Gastroesophageal sphincter (tissue), 3 donors: ENCODE data around the gene CTXND1.

Experiments
- POLR2A ChIP-seq, 2 donors: fragments of 450-650 bp; IDR thresholded peaks; one replicate each; pipeline ENCODE4 v1.6.1; 2017; ENCODE audit warnings: antibody characterized with exemption in 2 of 2, mild to moderate bottlenecking in 2 of 2, moderate library complexity in 1 of 2
- POLR2AphosphoS5 ChIP-seq: sonication (generic); formaldehyde crosslinking; IDR thresholded peaks from one replicate; pipeline ENCODE4 v1.6.1; 2017; ENCODE audit warnings: antibody characterized with exemption
- TF ChIP-seq, protein P1 (sequence below), 4 experiments: fragments of 200-600 bp in 2 of 4; fragments of 450-650 bp in 2 of 4; sonication (generic) in 1 of 4; IDR thresholded peaks; one replicate each; pipeline ENCODE4 v1.5.1; 2017 to 2019; ENCODE audit warnings: antibody characterized with exemption in 4 of 4, mild to moderate bottlenecking in 2 of 4, moderate library complexity in 2 of 4

GRCh38 chr15:80216141-80216540, 35.9 kb downstream of the CTXND1 start:
- TF ChIP-seq, protein P1, sequence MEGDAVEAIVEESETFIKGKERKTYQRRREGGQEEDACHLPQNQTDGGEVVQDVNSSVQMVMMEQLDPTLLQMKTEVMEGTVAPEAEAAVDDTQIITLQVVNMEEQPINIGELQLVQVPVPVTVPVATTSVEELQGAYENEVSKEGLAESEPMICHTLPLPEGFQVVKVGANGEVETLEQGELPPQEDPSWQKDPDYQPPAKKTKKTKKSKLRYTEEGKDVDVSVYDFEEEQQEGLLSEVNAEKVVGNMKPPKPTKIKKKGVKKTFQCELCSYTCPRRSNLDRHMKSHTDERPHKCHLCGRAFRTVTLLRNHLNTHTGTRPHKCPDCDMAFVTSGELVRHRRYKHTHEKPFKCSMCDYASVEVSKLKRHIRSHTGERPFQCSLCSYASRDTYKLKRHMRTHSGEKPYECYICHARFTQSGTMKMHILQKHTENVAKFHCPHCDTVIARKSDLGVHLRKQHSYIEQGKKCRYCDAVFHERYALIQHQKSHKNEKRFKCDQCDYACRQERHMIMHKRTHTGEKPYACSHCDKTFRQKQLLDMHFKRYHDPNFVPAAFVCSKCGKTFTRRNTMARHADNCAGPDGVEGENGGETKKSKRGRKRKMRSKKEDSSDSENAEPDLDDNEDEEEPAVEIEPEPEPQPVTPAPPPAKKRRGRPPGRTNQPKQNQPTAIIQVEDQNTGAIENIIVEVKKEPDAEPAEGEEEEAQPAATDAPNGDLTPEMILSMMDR (IDR thresholded peaks at IDR 0.05) = no peak
- no peak for TF ChIP-seq POLR2A (IDR thresholded peaks at IDR 0.05)
- no peak for TF ChIP-seq POLR2AphosphoS5
